DND-41 (cell line): ENCODE measurements around the gene POLR2C.

Experiments
- CTCF ChIP-seq: IDR thresholded peaks from 2 replicates; pipeline ENCODE4 v1.5.1; 2012; ENCODE audit warnings: borderline replicate concordance, low read length, moderate library complexity, mild to moderate bottlenecking; ENCODE audit not compliant: poor library complexity, severe bottlenecking; ENCODE audit errors: extremely low read depth
- EZH2 ChIP-seq: IDR thresholded peaks from 3 replicates; pipeline ENCODE4 v1.6.1; 2012; ENCODE audit warnings: borderline replicate concordance, low read depth, mild to moderate bottlenecking, moderate library complexity, low read length, inconsistent platforms; ENCODE audit not compliant: severe bottlenecking

DNA sequence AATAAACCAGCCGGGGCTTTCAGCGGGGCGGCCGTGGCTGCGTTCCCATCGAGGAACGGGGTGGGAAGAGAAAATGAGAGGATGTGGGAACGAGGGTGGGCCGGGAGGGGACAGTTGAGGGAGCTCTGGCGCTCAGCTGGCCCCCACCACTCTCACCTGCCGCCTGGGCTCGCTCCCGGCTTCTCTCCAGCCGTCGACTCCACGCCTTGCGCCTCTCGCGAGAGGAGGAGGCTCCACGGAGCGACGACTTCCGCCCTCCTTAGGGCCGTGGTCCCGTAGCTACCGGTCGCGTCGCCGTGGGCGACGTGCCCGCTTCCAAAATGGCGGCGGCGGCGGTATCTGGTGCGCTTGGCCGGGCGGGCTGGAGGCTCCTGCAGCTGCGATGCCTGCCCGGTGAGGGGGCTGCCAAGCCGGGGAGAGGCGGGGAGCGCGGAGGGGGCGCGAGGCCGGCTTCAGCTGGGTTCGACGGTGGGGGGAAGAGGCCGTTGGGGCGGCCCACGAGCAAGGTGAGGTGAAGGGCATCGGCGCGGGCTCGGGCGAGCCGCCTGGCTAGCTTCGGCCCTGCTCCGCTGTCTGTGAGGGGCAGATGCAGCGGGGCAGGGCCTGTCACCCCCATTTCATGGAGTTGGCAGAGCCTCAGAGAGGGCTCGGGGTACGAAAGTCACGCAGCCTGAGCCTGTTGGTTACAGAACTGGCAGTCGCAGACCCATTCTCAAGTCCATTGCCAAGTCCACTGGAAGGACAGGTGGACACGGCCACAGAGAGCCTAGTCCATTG is 15.1 kb upstream of the POLR2C start, which contains the start of the genes CIAPIN1 and COQ9:
- TF ChIP-seq CTCF (no peak), EZH2 (no peak)
